ENCODE data around the gene AEBP2.
"Not testable (repeated sequence)": the region's sequence is repeated elsewhere in the genome, so short reads cannot be mapped to it uniquely, and the experiment has no call there.

Gene AEBP2

GRCh38 chr12:19423166-19423930 lies 15.9 kb upstream of the AEBP2 start:
- no peak for DNase-seq

GRCh38 chr12:19428246-19428645 lies 11.0 kb upstream of the AEBP2 start:
- no peak for DNase-seq

- DNase-seq = not testable (repeated sequence)
These were observed 9.8 kb upstream of the AEBP2 start for GRCh38 chr12:19429491-19429890.

GRCh38 chr12:19430988-19431387 lies 8.3 kb upstream of the AEBP2 start:
- DNase-seq = no peak

GRCh38 chr12:19431407-19432308 lies 7.6 kb upstream of the AEBP2 start:
- DNase-seq = peak; percentile 15 to 37

- no peak for DNase-seq
These were observed 6.8 kb upstream of the AEBP2 start for GRCh38 chr12:19432309-19433170.

- no peak for DNase-seq
These were observed 4.8 kb upstream of the AEBP2 start for GRCh38 chr12:19434538-19434937.

- DNase-seq = no peak
These were observed 3.3 kb upstream of the AEBP2 start for GRCh38 chr12:19435831-19436497.

GRCh38 chr12:19436931-19437330 lies 2.4 kb upstream of the AEBP2 start:
- DNase-seq = no peak

- no peak for DNase-seq
These were observed 1.3 kb upstream of the AEBP2 start for GRCh38 chr12:19437996-19438395.

GRCh38 chr12:19440019-19440858 lies 947 bp downstream of the AEBP2 start:
- peak; percentile 7 to 57 for DNase-seq

- no peak for DNase-seq
These were observed 1.6 kb downstream of the AEBP2 start for GRCh38 chr12:19440916-19441315.

GRCh38 chr12:19443585-19443984 lies 4.3 kb downstream of the AEBP2 start:
- no peak for DNase-seq

- DNase-seq = no peak
These were observed 4.8 kb downstream of the AEBP2 start for GRCh38 chr12:19444097-19444496.

GRCh38 chr12:19447386-19447785 lies 8.1 kb downstream of the AEBP2 start:
- no peak for DNase-seq

- no peak for DNase-seq
These were observed 10.5 kb downstream of the AEBP2 start for GRCh38 chr12:19449814-19450213.

GRCh38 chr12:19450362-19450761 lies 11.1 kb downstream of the AEBP2 start:
- no peak for DNase-seq

GRCh38 chr12:19451196-19451595 lies 11.9 kb downstream of the AEBP2 start:
- no peak for DNase-seq

GRCh38 chr12:19453961-19454360 lies 14.7 kb downstream of the AEBP2 start:
- no peak for DNase-seq

GRCh38 chr12:19454837-19455236 lies 15.5 kb downstream of the AEBP2 start:
- no peak for DNase-seq

- DNase-seq = no peak
These were observed 16.9 kb downstream of the AEBP2 start for GRCh38 chr12:19456176-19456575.

GRCh38 chr12:19457561-19457960 lies 18.3 kb downstream of the AEBP2 start:
- no peak for DNase-seq
